GM18870 (cell line): ENCODE data around the gene LRRC42.

Experiments
- ATAC-seq: cut with Tn5 transposase; IDR thresholded peaks from one replicate; pipeline ENCODE4 v1.9.1; 2021; ENCODE audit warnings: moderate library complexity; ENCODE audit not compliant: unreplicated experiment

Gene LRRC42, protein sequence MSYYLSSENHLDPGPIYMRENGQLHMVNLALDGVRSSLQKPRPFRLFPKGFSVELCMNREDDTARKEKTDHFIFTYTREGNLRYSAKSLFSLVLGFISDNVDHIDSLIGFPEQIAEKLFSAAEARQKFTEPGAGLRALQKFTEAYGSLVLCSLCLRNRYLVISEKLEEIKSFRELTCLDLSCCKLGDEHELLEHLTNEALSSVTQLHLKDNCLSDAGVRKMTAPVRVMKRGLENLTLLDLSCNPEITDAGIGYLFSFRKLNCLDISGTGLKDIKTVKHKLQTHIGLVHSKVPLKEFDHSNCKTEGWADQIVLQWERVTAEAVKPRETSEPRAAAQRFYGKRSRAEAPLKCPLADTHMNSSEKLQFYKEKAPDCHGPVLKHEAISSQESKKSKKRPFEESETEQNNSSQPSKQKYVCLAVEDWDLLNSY

DNA sequence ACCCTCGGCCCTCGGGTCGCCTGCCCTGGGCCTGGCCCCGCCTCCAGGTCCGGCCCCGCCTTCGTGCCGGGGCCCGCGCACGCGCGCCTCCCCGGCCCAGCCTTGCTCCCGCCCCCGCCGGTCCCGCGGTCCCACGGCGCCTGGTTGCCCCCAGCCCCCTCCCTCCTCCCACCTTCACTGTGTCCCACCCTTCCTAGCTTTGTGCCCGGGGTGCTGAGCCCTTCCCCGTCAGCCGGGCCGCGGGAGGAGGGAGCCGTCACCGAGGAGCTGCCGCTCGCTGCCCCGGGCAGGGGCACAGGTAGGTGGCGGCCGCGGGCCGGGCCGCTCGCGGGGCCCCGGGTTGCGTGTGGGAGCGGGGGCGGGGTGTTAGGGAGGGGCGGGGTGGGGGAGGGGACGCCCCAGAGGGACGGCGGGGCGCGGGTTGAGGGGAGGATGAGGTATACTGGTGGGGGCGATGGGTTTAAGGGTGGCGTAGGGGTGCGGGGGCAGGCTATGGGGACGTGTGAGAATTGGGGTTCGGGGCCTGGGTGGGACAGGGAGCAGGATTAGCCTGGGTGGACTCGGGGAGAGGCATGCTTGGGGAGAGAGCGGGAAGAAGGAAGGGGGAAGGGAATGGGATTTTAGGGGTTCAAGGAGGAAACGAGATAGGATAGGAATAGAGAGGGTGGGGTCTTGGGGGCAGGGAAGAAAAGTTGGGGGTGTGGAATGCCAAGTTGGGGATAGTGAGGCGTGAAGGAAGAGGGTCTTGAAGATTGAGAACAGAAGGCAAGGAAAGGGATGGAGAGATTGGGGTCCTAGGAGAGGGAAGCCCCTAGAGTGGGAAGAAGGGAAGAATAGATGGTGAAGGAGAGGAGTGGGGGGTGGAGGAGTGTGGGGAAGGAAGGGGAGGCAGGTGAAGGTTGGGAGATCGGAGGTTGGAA is at the start of gene LRRC42:
LRRC42 (plus strand) TSS at position 99 of the 920 bp plus-strand sequence. CDS start 5,650 bp downstream, outside the sequence.
- peak; percentile 43 for ATAC-seq

DNA sequence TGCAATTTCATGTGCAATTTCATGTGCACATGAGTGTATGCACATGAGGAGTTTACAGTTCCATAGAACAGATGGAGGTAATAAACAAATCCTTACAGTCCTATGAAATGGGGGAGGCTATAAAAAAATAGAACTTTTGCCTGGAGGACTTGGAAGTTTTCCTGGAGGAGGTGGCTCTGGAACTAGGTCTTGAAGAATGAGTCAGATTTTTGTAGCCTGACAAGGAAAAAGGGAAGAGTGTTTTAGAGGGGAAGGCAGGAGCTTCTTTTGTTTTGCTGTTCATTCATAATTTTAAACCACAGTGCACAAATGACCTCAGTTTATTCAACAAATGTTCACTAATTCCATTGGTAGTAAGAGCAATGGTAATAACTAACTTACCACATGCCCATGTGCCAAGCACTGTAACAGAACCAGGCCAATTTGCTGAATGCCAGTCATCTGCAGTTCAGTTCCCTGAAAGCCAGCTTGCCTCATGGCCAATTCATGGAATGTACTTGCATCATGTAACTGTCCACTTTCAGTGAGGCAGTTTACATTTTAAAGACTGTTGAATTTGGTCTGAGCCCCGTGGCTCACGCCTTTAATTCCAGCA is 49.4 kb upstream of the LRRC42 start:
- ATAC-seq: no peak

- ATAC-seq: no peak
Measured at GRCh38 chr1:53899206-53899628, 46.9 kb upstream of the LRRC42 start.

GRCh38 chr1:53899708-53900107 is 46.4 kb upstream of the LRRC42 start:
- no peak for ATAC-seq

DNA sequence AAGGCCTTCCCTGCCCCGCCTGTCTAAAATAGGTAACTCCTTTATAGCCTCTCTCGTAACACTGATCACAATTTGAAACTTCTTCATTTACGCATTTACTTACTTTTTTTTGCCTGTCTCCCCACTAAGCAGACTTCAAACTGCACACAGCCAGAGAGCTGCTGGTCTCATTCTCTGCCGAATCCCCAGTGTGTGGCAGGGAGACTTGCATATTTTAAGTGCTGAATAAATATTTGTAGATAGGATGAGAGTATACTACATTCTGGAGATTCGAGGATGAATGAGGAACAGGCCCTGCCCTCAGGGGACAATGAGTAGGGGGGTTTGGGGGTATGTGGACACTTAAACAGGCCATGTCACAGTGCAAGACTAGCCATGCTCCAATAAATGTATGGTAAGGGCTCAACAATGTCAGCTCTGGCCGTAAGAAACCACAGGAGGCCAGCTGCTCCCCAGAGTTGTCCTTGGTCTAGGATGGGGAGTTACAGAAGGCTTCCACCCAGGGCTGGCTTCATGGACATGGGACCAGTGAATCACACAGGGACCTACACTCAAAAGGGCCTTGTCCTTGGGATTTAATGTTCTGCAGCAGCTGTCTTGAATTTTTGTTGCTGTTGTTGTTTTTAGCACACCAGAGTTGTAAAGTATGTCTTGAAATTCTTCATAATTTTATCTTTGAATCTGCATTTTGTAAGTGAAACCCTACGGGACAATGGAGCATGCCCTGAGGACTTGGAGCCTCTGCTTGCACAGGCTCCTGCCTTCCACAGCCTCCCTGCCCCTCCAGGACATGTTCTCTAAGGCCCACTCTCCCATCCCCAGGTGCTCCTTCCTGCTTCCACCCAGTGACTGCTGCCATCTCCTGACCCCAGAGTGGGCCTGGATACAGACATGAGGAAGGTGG is 43.7 kb upstream of the LRRC42 start:
- ATAC-seq: no peak

GRCh38 chr1:53905509-53905908 is 40.6 kb upstream of the LRRC42 start:
- no peak for ATAC-seq

DNA sequence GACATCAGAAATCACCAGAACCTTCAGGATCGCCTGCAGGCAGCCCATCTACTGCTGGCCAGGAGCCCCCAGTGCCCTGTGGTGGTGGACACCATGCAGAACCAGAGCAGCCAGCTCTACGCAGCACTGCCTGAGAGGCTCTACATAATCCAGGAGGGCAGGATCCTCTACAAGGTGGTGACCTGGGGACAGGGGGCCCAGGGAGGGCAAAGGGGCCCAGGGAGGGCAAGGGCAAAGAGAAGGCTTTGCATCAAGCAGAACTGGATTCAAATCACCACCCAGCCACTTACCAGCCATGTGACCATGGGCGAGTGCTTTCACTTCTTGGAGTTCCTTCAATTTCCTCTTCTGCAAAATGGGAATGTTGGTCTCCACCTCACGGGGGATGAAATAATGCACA is 40.0 kb upstream of the LRRC42 start:
- no peak for ATAC-seq

DNA sequence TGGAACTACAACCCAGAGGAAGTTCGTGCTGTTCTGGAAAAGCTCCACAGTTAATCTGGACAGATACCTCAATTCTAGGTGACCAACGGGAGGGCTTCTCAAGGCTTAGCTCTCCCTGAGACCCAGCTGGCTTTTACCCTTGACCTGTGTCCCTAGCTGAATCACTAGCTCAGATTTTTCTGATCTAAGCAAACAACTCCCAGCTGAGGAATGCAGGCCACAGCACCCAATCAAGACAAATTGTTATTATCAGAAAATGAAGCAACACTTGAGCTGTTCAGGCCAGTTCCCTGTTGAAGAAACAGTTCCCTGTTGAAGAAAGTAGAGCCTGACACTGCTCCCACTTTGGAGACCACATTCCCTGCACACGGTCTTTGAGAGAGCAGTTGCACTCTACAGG is 36.2 kb upstream of the LRRC42 start:
- ATAC-seq: no peak

DNA sequence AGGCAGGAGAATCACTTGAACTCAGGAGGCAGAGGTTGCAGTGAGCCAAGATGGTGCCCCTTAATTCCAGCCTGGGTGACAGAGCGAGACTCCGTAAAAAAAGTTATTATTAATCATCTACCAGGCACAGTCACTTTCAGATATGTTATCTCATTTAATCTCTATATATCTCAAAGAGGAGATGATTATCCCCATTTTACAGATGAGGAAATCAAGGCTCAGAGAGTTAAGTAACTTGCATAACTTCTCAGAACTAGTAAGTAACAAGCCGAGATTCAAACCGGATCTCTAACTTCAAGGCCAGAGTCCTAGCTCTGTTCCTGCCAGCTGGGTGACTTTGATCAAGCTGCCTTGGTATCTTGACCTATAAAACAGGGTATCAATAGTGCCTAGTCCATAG is 34.7 kb upstream of the LRRC42 start:
- no peak for ATAC-seq

DNA sequence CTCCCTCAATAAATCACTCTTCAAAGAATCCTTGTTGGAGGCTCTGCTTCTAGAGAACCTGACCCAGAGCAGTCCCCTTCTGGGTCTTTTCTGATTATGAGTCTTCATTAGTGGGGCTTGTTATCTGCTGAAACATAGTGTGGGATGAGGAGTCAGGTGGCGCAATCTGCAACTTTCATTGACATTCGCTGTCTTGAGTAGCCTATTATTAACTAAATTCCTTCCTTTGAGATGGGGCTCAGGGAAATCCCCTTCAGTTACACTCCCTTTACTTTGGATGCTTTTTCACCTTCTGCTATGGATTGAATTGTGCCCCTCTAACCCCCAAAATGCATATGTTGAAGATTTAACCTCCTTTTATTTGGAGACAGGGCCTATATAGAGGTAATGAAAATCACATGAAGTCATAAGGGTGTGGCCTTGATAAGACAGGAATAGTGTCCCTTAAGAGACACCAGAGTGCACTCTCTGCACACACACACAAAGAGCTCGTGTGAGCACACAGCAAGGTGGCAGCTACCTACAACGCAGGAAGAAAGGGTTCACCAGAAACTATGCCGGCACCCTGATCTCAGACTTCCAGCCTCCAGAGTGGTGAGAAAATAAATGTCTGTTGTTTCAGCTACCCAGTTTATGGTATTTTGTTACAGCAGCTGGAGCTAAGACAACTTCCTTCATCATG is 32.7 kb upstream of the LRRC42 start:
- no peak for ATAC-seq

GRCh38 chr1:53918343-53918742 is 27.8 kb upstream of the LRRC42 start:
- no peak for ATAC-seq

- no peak for ATAC-seq
Measured at GRCh38 chr1:53919675-53920066, 26.5 kb upstream of the LRRC42 start.

- ATAC-seq: no peak
Measured at GRCh38 chr1:53927376-53927881, 18.7 kb upstream of the LRRC42 start.

- ATAC-seq: no peak
Measured at GRCh38 chr1:53929246-53929960, 16.7 kb upstream of the LRRC42 start.

DNA sequence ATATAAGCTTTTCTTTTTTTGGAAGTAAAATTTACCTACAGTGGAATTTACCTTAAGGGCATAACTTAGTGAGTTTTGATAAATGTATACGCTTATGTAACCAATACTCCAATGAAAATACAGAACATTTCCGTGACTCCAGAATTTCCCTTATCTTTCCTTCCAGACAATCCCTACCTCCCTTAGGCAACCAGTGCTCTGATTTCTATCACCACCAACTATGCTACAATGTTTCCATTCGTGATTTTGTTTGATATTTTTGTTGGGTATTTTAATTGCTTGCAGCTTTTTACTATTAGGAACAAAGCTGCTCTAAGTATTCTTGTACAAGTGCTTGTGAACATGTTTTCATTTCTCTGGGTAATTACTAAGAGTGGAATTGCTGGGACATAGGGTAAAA is 15.2 kb upstream of the LRRC42 start:
- no peak for ATAC-seq

GRCh38 chr1:53931523-53931922 is 14.6 kb upstream of the LRRC42 start:
- ATAC-seq: no peak

DNA sequence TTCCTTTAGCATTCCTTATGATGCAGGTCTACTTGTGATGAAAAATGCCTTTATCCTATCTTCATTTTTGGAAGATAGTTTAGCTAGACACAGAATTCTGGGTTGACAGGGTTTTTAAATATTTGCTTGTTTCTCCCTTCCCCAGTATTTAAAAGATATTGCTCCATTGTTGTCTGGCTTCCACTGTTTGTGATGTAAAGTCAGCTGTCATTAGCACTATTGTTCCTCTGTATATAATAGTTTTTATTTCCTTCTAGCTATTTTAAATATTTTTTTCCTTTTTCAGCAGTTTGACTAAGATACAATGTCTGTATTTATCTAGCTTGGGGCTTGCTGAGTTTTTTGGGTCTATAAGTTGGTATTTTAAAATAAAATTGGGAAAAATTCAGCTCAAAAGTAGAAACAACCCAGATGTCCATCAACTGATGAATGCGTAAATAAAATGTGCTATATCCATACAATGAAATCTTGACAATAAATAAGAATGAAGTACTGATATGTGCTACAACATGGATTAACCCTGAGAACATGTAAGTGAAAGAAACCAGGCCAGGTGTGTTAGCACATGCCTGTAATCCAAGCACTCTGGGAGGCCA is 11.9 kb upstream of the LRRC42 start:
- no peak for ATAC-seq

- no peak for ATAC-seq
Measured at GRCh38 chr1:53936430-53936829, 9.7 kb upstream of the LRRC42 start.
